ENCODE measurements around the gene CUX1.

DNA sequence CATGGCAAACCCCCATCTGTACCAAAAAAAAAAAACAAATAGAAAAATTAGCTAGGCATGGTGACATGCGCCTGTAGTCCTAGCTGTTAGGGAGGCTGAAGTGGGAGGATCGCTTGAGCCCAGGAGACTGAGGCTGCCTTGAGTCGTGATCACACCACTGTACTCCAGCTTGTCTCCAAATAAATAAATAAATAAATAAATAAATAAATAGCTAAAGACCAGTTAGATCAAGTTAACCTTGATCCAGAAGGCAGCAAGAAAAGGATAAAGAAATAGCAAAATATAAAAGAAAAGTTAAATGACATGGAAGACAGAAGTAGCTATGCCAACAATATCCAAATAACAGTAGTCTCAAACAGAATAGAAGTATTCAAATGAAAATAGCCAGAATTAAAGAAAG, 337.0 kb downstream of the CUX1 start:
- TF ChIP-seq, protein P1, sequence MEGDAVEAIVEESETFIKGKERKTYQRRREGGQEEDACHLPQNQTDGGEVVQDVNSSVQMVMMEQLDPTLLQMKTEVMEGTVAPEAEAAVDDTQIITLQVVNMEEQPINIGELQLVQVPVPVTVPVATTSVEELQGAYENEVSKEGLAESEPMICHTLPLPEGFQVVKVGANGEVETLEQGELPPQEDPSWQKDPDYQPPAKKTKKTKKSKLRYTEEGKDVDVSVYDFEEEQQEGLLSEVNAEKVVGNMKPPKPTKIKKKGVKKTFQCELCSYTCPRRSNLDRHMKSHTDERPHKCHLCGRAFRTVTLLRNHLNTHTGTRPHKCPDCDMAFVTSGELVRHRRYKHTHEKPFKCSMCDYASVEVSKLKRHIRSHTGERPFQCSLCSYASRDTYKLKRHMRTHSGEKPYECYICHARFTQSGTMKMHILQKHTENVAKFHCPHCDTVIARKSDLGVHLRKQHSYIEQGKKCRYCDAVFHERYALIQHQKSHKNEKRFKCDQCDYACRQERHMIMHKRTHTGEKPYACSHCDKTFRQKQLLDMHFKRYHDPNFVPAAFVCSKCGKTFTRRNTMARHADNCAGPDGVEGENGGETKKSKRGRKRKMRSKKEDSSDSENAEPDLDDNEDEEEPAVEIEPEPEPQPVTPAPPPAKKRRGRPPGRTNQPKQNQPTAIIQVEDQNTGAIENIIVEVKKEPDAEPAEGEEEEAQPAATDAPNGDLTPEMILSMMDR (conservative IDR thresholded peaks at IDR 0.05 in 1 of 2, IDR thresholded peaks at IDR 0.05 in 1 of 2; ENCODE audit: low read depth in 1 of 2, low read length in 2 of 2) = no peak
- TF ChIP-seq EZH2 (IDR thresholded peaks at IDR 0.05; ENCODE audit: low read length, missing control alignments) = no peak

Data from fibroblast of lung (primary cell).